ENCODE results near the gene PAM16.

PAM16 gene

DNA sequence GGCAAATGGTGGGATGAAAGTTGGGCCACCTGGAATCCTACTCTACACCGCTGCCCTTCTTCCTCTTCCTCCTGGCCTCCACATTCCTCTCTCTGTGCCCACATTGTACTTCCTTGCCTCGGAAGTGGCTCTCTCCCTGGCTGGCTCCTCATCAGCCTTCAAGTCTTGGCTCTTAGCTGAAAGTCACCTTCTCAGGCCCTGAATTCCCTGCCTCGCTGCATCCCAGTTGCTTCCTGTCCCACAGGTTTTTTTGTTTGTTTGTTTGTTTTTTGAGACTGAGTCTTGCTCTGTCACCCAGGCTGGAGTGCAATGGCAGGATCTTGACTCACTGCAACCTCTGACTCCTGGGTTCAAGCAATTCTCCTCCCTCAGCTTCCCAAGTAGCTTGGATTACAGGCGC lies 2.6 kb upstream of the PAM16 start:
- Histone ChIP-seq H3K27me3 (ENCODE audit: insufficient read depth, low read depth, severe bottlenecking) (no peaks in the 10 kb centered on the region), H3K9me3 (ENCODE audit: severe bottlenecking) (no peaks in the 10 kb centered on the region), H3K4me3 (ENCODE audit: low read depth, low read length) (no peak overlapping the region), H3K27ac (no peak overlapping the region), H3K36me3 (peaks cover 8% of the 10 kb centered on the region)
- DNase-seq, result no peak
- TF ChIP-seq, protein P1, sequence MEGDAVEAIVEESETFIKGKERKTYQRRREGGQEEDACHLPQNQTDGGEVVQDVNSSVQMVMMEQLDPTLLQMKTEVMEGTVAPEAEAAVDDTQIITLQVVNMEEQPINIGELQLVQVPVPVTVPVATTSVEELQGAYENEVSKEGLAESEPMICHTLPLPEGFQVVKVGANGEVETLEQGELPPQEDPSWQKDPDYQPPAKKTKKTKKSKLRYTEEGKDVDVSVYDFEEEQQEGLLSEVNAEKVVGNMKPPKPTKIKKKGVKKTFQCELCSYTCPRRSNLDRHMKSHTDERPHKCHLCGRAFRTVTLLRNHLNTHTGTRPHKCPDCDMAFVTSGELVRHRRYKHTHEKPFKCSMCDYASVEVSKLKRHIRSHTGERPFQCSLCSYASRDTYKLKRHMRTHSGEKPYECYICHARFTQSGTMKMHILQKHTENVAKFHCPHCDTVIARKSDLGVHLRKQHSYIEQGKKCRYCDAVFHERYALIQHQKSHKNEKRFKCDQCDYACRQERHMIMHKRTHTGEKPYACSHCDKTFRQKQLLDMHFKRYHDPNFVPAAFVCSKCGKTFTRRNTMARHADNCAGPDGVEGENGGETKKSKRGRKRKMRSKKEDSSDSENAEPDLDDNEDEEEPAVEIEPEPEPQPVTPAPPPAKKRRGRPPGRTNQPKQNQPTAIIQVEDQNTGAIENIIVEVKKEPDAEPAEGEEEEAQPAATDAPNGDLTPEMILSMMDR (IDR thresholded peaks at IDR 0.05; ENCODE audit: low read depth, low read length), result no peak

DNA sequence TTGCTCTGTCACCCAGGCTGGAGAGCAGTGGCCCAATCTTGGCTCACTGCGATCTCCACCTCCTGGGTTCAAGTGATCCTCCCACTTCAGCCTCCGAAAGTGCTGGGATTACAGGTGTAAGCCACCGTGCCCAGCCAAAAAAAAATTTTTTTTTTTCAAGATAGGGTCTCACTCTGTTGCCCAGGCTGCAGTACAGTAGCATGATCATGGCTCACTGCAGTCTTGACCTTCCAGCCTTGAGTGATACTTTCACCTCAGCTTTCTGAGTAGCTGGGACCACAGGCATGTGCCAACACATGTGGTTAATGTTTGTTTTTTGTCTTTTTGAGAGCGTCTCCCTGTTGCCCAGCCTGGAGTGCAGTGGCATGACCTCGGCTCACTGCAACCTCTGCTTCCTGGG lies 1.7 kb upstream of the PAM16 start:
- H3K36me3 ChIP-seq, result peaks cover 7% of the 10 kb centered on the region
- TF ChIP-seq, protein P1 (IDR thresholded peaks at IDR 0.05; ENCODE audit: low read depth, low read length), result no peak
- no peaks in the 10 kb centered on the region for H3K9me3 ChIP-seq (ENCODE audit: severe bottlenecking)
- H3K27ac ChIP-seq, result no peak overlapping the region
- H3K27me3 ChIP-seq (ENCODE audit: insufficient read depth, low read depth, severe bottlenecking), result no peaks in the 10 kb centered on the region
- H3K4me3 ChIP-seq (ENCODE audit: low read depth, low read length), result no peak overlapping the region
- DNase-seq, result no peak

GRCh38 chr16:4351880-4352279 lies 759 bp upstream of the PAM16 start:
- no peak for DNase-seq
- H3K36me3 ChIP-seq, result peaks cover 9% of the 10 kb centered on the region
- H3K27me3 ChIP-seq (ENCODE audit: insufficient read depth, low read depth, severe bottlenecking), result no peaks in the 10 kb centered on the region
- TF ChIP-seq, protein P1 (IDR thresholded peaks at IDR 0.05; ENCODE audit: low read depth, low read length), result no peak
- H3K4me3 ChIP-seq (ENCODE audit: low read depth, low read length), result no peak overlapping the region
- H3K27ac ChIP-seq, result no peak overlapping the region
- H3K9me3 ChIP-seq (ENCODE audit: severe bottlenecking), result no peaks in the 10 kb centered on the region

- Histone ChIP-seq H3K4me3 (ENCODE audit: low read depth, low read length) (peak overlapping the region; percentile 85), H3K36me3 (peaks cover 14% of the 10 kb centered on the region), H3K27ac (peak overlapping the region; percentile 85), H3K27me3 (ENCODE audit: insufficient read depth, low read depth, severe bottlenecking) (no peaks in the 10 kb centered on the region), H3K9me3 (ENCODE audit: severe bottlenecking) (no peaks in the 10 kb centered on the region)
- DNase-seq, result no peak
- TF ChIP-seq, protein P1 (IDR thresholded peaks at IDR 0.05; ENCODE audit: low read depth, low read length), result no peak
Observed at GRCh38 chr16:4350365-4350786, 745 bp downstream of the PAM16 start.

DNA sequence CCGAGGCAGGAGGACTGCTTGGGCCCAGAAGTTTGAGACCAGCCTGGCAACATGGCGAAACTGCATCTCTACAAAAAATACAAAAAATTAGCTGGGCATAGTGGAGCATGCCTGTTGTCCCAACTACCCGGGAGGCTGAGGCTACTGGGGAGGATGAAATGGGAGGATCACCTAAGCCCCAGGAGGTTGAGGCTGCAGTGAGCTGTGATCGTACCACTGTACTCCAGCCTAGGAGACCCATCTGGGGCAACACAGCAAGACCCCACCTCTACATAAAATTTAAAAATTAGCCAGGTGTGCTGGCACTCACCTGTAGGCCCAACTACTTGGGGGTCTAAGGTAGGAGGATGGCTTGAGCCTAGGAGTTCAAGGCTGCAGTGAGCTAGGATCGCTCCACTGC lies 1.8 kb downstream of the PAM16 start:
- H3K4me3 ChIP-seq (ENCODE audit: low read depth, low read length), result no peak overlapping the region
- H3K27me3 ChIP-seq (ENCODE audit: insufficient read depth, low read depth, severe bottlenecking), result no peaks in the 10 kb centered on the region
- H3K9me3 ChIP-seq (ENCODE audit: severe bottlenecking), result no peaks in the 10 kb centered on the region
- peaks cover 14% of the 10 kb centered on the region for H3K36me3 ChIP-seq
- no peak for DNase-seq
- TF ChIP-seq, protein P1 (IDR thresholded peaks at IDR 0.05; ENCODE audit: low read depth, low read length), result no peak
- H3K27ac ChIP-seq, result no peak overlapping the region

DNA sequence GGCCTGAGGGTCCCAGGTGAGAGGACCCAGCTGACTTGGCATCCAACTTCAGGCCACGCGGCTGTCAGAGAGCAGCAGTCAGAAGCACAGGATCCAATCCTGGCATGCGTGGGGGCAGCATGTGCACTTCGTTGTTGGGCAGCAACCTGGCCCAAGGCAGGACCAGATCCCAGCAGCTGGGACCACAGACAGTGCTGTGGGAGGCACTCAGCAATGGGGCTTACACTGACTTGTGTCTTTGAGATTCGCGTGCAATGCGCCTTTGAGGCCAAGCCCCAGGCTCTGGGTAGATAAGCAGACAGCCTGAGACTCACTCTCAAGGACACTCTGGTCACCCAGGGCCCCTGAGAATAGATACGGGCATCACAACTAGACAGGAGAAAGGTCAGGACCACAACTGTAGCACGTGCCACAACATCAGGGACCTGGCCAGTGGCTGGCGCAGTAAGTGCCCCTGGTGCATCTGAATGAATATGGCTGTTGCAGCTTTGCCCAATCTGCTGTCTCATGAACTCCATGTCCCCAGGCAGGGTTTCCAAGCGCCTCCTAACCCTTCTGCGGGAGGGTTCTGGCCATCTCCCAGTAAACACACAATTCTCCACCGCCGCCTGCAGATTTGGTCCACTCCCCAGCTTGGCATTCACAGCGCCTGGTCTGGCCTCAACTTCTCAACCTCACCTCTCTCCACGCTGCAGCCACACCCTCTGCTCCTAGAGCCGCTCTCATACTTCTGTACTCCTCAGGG lies 3.2 kb downstream of the PAM16 start:
- no peak for DNase-seq
- H3K9me3 ChIP-seq (ENCODE audit: severe bottlenecking), result no peaks in the 10 kb centered on the region
- H3K27me3 ChIP-seq (ENCODE audit: insufficient read depth, low read depth, severe bottlenecking), result no peaks in the 10 kb centered on the region
- H3K4me3 ChIP-seq (ENCODE audit: low read depth, low read length), result no peak overlapping the region
- H3K27ac ChIP-seq, result no peak overlapping the region
- peaks cover 14% of the 10 kb centered on the region for H3K36me3 ChIP-seq
- TF ChIP-seq, protein P1 (IDR thresholded peaks at IDR 0.05; ENCODE audit: low read depth, low read length), result no peak

Measured in WERI-Rb-1 (cell line).